Keratinocyte (primary cell): ENCODE data around the gene PIK3CD.

ENCODE experiments used
- EZH2 ChIP-seq: IDR thresholded peaks from one replicate; pipeline ENCODE4 v1.6.1; 2012; ENCODE audit warnings: inconsistent platforms, mild to moderate bottlenecking, low read length, moderate library complexity
- TF ChIP-seq, protein P1 (sequence below), 3 experiments: IDR thresholded peaks in 1 of 3; conservative IDR thresholded peaks in 1 of 3; optimal IDR thresholded peaks in 1 of 3; 2 replicates in 2 of 3; 3 replicates in 1 of 3; pipeline versions ENCODE3 to v1.5.1; 2011; ENCODE audit warnings: low read length in 3 of 3, mild to moderate bottlenecking in 3 of 3, moderate library complexity in 2 of 3, control low read depth in 1 of 3, inconsistent platforms in 1 of 3; ENCODE audit not compliant: insufficient read depth in 2 of 3; ENCODE audit errors: extremely low read depth in 1 of 3

DNA sequence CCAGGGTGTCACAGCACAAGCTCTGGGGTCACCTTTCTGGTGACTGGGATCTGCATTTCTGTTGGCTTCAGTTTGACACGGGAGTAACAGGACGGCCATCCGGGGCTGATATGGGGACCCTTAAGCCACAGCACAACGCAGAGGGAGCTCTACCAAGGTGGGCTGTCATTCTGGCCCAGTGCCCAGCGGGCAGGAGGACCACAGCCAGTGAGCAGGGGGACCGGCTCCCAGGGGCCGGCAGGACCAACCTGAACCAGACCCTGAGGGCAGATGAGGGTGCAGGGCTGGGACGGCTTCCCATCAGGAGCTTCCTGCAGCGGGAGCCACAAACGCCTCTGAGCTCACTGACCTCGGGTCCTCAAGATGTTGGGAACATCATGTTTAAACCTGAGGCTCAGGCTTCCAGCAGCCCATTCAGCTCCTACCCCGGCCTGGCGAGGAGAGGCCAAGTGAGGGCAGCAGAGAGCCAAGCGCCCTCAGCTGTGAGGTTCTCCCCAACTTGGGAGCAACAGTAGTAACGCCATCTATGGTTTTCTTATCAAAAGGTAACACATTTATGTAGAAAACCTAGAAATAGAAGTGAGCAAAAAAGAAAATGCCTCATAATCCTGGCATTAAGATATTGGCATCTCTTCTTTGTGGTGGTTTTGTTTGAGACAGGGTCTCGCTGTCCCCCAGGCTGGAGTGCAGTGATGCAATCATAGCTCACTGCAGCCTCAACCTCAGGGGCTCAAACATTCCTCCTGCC is 36.0 kb upstream of the PIK3CD start:
- TF ChIP-seq, protein P1, sequence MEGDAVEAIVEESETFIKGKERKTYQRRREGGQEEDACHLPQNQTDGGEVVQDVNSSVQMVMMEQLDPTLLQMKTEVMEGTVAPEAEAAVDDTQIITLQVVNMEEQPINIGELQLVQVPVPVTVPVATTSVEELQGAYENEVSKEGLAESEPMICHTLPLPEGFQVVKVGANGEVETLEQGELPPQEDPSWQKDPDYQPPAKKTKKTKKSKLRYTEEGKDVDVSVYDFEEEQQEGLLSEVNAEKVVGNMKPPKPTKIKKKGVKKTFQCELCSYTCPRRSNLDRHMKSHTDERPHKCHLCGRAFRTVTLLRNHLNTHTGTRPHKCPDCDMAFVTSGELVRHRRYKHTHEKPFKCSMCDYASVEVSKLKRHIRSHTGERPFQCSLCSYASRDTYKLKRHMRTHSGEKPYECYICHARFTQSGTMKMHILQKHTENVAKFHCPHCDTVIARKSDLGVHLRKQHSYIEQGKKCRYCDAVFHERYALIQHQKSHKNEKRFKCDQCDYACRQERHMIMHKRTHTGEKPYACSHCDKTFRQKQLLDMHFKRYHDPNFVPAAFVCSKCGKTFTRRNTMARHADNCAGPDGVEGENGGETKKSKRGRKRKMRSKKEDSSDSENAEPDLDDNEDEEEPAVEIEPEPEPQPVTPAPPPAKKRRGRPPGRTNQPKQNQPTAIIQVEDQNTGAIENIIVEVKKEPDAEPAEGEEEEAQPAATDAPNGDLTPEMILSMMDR (optimal IDR thresholded peaks at IDR 0.05 in 1 of 3, IDR thresholded peaks at IDR 0.05 in 1 of 3, conservative IDR thresholded peaks at IDR 0.05 in 1 of 3; ENCODE audit: extremely low read depth in 1 of 3, insufficient read depth in 2 of 3, low read length in 3 of 3), result peak; percentile 79 to 88 (median 86)
- no peak for TF ChIP-seq EZH2
